GM21447 (cell line): ENCODE measurements around the gene RHO.

Experiments
- ATAC-seq: cut with Tn5 transposase; IDR thresholded peaks from one replicate; pipeline ENCODE4 v1.9.1; 2021; ENCODE audit not compliant: unreplicated experiment

Gene RHO

GRCh38 chr3:129519896-129520715, 8.3 kb upstream of the RHO start:
- ATAC-seq: no peak

GRCh38 chr3:129520960-129521359, 7.5 kb upstream of the RHO start:
- no peak for ATAC-seq

DNA sequence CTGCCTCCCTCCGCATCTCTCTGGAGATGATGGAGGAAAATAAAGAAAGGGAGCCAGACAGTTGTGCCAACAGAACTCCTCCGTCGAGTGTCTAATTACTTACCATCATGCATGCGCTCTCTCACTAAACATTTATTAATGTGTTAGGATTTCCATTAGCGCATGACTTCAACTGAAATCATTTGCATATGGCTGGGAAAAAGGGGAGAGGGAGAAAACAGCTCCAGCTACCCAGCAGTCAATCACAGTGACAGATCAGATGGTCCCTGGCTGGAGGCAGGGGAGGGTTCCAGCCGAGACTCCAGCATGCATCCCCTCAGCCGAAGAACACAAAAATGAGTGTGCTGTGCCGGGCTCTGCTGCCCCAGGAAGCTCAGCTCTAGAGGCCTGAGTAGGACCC, 6.8 kb upstream of the RHO start:
- ATAC-seq: no peak

GRCh38 chr3:129522953-129523352, 5.5 kb upstream of the RHO start:
- no peak for ATAC-seq

DNA sequence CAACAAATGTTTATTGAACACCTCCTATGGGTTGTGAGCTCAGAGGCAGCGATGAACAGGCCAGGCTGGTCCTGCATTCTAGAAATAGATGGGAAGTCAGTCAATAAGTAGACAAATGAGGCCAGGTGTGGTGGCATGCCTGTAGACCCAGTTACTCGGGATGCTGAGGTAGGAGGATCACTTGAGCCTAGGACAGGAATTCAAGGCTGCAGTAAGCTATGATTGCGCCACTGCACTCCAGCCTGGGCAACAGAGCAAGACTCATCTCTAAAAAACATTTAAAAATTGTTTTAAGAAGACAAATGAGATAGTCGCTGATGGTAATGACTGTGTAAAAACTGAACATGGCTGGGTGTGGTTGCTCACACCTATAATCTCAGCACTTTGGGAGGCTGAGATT, 4.4 kb upstream of the RHO start:
- no peak for ATAC-seq

DNA sequence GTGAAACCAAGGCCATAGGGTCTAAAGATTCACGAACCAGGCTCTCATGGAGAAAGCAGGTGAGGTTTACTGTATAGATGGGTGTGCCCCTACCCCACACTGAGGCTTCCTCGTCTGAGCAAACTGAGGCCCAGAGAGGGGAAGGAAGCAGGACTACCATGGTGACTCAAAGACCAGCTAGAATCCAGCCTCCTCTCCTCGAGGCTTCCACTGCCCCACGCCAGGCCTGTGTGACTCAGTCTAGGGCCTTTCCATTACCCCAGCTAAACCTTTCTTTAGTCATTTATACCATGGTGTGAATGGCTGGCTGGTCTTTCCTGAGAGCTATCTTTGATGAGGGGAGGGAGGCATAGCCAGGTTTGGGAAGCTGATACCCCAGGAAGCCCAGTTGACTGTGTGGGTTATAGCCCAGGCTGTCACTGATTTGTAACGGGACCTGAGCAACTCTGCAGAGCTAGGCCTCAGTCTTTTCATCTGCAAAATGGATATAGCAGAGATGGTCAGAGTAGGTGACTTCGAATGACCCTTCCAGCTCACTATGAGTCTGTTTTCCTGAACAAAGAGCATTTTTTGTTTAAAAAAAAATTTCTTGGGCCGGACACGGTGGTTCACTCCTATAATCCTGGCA, 3.0 kb upstream of the RHO start:
- no peak for ATAC-seq

- ATAC-seq: peak; percentile 91
These were observed 2.1 kb upstream of the RHO start for GRCh38 chr3:129526121-129526900.

GRCh38 chr3:129527262-129527661, 1.2 kb upstream of the RHO start:
- ATAC-seq: no peak

DNA sequence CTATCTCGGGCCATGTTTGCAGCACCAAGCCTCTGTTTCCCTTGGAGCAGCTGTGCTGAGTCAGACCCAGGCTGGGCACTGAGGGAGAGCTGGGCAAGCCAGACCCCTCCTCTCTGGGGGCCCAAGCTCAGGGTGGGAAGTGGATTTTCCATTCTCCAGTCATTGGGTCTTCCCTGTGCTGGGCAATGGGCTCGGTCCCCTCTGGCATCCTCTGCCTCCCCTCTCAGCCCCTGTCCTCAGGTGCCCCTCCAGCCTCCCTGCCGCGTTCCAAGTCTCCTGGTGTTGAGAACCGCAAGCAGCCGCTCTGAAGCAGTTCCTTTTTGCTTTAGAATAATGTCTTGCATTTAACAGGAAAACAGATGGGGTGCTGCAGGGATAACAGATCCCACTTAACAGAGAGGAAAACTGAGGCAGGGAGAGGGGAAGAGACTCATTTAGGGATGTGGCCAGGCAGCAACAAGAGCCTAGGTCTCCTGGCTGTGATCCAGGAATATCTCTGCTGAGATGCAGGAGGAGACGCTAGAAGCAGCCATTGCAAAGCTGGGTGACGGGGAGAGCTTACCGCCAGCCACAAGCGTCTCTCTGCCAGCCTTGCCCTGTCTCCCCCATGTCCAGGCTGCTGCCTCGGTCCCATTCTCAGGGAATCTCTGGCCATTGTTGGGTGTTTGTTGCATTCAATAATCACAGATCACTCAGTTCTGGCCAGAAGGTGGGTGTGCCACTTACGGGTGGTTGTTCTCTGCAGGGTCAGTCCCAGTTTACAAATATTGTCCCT, 1.2 kb downstream of the RHO start:
- no peak for ATAC-seq

DNA sequence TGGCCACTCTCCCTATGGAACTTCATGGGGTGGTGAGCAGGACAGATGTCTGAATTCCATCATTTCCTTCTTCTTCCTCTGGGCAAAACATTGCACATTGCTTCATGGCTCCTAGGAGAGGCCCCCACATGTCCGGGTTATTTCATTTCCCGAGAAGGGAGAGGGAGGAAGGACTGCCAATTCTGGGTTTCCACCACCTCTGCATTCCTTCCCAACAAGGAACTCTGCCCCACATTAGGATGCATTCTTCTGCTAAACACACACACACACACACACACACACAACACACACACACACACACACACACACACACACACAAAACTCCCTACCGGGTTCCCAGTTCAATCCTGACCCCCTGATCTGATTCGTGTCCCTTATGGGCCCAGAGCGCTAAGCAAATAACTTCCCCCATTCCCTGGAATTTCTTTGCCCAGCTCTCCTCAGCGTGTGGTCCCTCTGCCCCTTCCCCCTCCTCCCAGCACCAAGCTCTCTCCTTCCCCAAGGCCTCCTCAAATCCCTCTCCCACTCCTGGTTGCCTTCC, 1.9 kb downstream of the RHO start:
- ATAC-seq: no peak

- no peak for ATAC-seq
These were observed 2.4 kb downstream of the RHO start for GRCh38 chr3:129530821-129531220.

DNA sequence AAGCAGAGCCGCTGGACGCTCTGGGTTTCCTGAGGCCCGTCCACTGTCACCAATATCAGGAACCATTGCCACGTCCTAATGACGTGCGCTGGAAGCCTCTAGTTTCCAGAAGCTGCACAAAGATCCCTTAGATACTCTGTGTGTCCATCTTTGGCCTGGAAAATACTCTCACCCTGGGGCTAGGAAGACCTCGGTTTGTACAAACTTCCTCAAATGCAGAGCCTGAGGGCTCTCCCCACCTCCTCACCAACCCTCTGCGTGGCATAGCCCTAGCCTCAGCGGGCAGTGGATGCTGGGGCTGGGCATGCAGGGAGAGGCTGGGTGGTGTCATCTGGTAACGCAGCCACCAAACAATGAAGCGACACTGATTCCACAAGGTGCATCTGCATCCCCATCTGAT, 3.3 kb downstream of the RHO start:
- ATAC-seq: no peak

- ATAC-seq: no peak
These were observed 3.8 kb downstream of the RHO start for GRCh38 chr3:129532261-129532660.

DNA sequence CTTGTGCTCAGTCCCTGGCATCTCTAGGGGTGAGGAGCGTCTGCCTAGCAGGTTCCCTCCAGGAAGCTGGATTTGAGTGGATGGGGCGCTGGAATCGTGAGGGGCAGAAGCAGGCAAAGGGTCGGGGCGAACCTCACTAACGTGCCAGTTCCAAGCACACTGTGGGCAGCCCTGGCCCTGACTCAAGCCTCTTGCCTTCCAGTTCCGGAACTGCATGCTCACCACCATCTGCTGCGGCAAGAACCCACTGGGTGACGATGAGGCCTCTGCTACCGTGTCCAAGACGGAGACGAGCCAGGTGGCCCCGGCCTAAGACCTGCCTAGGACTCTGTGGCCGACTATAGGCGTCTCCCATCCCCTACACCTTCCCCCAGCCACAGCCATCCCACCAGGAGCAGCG, 5.0 kb downstream of the RHO start:
- ATAC-seq: no peak

- ATAC-seq: no peak
These were observed 6.1 kb downstream of the RHO start for GRCh38 chr3:129534428-129535027.

- ATAC-seq: no peak
These were observed 6.6 kb downstream of the RHO start for GRCh38 chr3:129535075-129535474.

DNA sequence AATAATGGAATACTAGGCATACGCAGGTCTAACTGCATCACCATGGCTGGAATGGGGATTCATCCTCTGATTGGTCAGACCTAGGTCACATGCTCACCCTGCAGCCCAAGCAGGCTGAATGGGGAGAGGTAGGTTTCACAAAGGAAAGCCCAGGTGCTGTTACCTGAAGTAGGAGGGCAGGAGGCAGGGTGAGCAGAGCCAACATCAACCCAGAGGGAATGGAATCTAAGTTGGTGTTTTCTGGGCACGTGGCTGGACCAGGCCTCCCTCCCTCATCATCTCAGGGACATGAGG, 7.9 kb downstream of the RHO start:
- no peak for ATAC-seq

DNA sequence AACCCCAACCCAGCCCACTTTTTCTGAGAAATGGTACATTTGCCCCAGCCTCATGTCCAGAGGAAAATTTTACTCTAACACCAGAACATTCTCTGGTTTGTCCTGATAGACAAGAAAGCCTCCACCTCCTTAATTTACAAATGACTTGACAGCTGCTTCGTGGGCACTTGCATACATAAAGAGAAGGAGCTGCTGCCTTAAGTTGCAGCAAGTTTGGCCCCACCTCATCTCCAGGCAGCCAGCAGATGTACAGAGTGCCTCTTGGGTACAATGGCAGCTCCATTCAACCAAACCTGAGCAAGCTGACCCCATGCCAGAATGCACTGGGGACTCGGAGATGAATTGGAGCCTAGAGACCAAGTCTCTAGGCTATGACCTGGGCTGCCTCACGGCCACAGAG, 8.4 kb downstream of the RHO start:
- no peak for ATAC-seq

DNA sequence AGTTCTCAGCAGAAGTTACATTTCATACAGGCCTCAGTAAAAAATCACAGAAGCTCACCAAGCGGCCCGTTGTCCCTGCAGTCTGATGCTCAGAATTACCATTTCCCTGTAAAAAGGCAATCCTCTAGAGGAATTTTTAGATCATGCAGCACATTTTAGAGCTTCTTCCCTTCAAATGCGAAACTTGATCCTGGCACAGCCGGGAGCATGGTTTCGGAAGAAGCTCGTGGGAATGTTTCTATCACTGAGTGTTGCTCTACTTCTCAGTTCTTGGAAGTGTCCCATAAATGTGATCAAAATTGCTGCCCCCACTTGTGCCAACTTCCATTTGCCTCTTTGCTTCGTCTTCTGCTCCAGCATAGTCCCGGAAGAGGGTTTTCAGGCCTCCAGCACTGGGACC, 10.8 kb downstream of the RHO start:
- no peak for ATAC-seq

DNA sequence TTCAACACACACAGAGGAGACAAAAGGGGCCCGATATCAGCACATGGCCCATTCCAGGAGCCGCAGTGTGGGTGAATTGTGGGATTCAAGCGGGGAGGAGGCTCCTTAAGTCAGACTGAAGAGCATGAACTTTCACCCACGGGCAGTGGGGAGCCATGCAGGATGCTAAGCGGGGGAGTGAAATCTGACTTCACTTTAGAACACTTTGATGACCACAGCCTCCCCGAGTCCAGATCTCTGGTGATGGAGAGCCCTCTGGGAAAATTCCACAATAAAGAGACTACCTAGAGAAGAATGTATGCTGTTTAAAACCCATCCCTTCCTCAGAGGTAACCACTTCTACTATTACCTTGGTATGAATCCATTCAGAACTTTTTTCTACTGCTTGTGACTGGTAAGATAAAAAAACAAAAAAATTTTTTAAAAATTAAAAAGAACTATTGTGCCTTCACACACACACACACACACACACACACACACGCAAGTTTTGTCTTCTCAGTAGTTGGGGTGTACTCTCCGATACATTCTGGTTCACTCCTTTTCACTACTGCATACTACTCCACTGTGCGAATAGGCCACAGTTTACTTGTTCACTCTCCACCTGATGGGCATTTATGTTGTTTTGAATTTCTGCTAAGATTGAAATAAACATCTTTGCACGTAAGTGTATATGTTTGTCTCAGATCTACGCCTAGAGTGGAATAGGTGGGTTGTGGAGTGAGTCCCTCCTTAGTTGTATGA, 12.5 kb downstream of the RHO start:
- no peak for ATAC-seq
